KMS-11 (cell line): Measurements from ENCODE around the gene TAF11L10.
"Not testable (repeated sequence)": the region's sequence is repeated elsewhere in the genome, so short reads cannot be mapped to it uniquely, and the experiment has no call there.

ENCODE experiments used
- H2AFZ ChIP-seq: fragments of 200-600 bp; sonication (generic); 2 replicates; pipeline ENCODE4 v1.6.1; 2016; ENCODE audit warnings: antibody characterized with exemption, mixed run types, low read depth
- H3K27ac ChIP-seq: fragments of 200-600 bp; sonication (generic); 2 replicates; pipeline ENCODE4 v1.6.1; 2016; ENCODE audit warnings: mild to moderate bottlenecking, mixed run types
- H3K27me3 ChIP-seq: fragments of 200-600 bp; sonication (generic); 2 replicates; pipeline ENCODE4 v1.6.1; 2017; ENCODE audit warnings: mild to moderate bottlenecking, low read depth, mixed run types, moderate library complexity; ENCODE audit not compliant: insufficient read depth
- H3K36me3 ChIP-seq: fragments of 200-600 bp; sonication (generic); 2 replicates; pipeline ENCODE4 v1.6.1; 2017; ENCODE audit warnings: mild to moderate bottlenecking, mixed run types; ENCODE audit not compliant: insufficient read depth
- H3K4me1 ChIP-seq: fragments of 200-600 bp; sonication (generic); 2 replicates; pipeline ENCODE4 v1.6.1; 2016; ENCODE audit warnings: mild to moderate bottlenecking, low read depth, mixed run types; ENCODE audit not compliant: poor library complexity, severe bottlenecking
- H3K4me2 ChIP-seq: fragments of 200-600 bp; sonication (generic); 2 replicates; pipeline ENCODE4 v1.7.0; 2016; ENCODE audit warnings: mild to moderate bottlenecking, mixed run types
- H3K4me3 ChIP-seq: fragments of 200-600 bp; sonication (generic); IDR thresholded peaks from 2 replicates; pipeline ENCODE4 v1.6.1; 2017; ENCODE audit warnings: low read depth, low read length, mixed read lengths; ENCODE audit not compliant: insufficient read depth
- H3K79me2 ChIP-seq: fragments of 200-600 bp; sonication (generic); 2 replicates; pipeline ENCODE4 v1.6.1; 2016; ENCODE audit warnings: low read depth, mixed run types; ENCODE audit not compliant: insufficient read depth
- H3K9ac ChIP-seq: fragments of 200-600 bp; sonication (generic); 2 replicates; pipeline ENCODE4 v1.6.1; 2016; ENCODE audit warnings: mild to moderate bottlenecking, mixed run types
- H4K20me1 ChIP-seq: fragments of 200-600 bp; sonication (generic); 2 replicates; pipeline ENCODE4 v1.6.1; 2016; ENCODE audit warnings: mild to moderate bottlenecking, mixed run types; ENCODE audit not compliant: insufficient read depth

Gene TAF11L10

GRCh38 chr5:17585658-17586057, 12.0 kb downstream of the TAF11L10 start, which contains the start of gene TAF11L7:
Gene TAF11L7, minus strand, starts transcription at chr5:17585758.
- H3K9ac ChIP-seq, H3K27me3 ChIP-seq, H3K4me2 ChIP-seq, H3K27ac ChIP-seq, H3K4me3 ChIP-seq, H2AFZ ChIP-seq, H3K4me1 ChIP-seq, H3K36me3 ChIP-seq, H4K20me1 ChIP-seq, H3K79me2 ChIP-seq: not testable (repeated sequence)
